A549 (cell line): ENCODE data around the gene ZNF37A. TPM values are rescaled to one million over a fixed set of nuclear protein-coding genes. Genes with fewer than 3 reads are reported as not detected.

Source experiments
- ATAC-seq, 2 experiments: fragments of 200-7000 bp in 1 of 2; fragments of >200 bp in 1 of 2; cut with Nextera tagmentation in 1 of 2; cut with Tn5 transposase in 1 of 2; 3 replicates each; pipeline versions ENCODE4 v1.8.0 to v1.9.1; 2018 to 2020; ENCODE audit warnings: mild to moderate bottlenecking in 1 of 2, moderate library complexity in 1 of 2
- CTCF ChIA-PET: fragments of 300-600 bp; sonication (Branson Sonifier 250); formaldehyde crosslinking; extraction: SDS; loops from one replicate; lab custom pipeline; 2021; ENCODE audit warnings: antibody characterized with exemption, inconsistent platforms; lab: Yijun Ruan, JAX
- POLR2A ChIA-PET: fragments of 350-600 bp; formaldehyde crosslinking; extraction: SDS; loops from one replicate; lab custom pipeline; 2021; ENCODE audit warnings: antibody characterized with exemption, inconsistent platforms; lab: Yijun Ruan, JAX
- DNase-seq, 2 experiments: peaks; one replicate each; pipeline versions ENCODE4 v3.0.0 to v3.0.0-alpha.2; 2011 to 2016; ENCODE audit warnings: low read depth in 1 of 2, low spot score in 1 of 2
- FAIRE-seq: peaks from 2 replicates; lab custom pipeline; 2011; peaks lifted over from hg19 to GRCh38; lab: Jason Lieb, UNC
- H3K27ac ChIP-seq, 2 experiments: fragments of >200 bp; sonication (Bioruptor Twin); formaldehyde crosslinking; 3 replicates each; pipeline ENCODE4 v1.5.1; 2016 to 2017
- H3K4me1 ChIP-seq: fragments of >200 bp; sonication (Bioruptor Twin); formaldehyde crosslinking; 3 replicates; pipeline ENCODE4 v1.6.1; 2016
- H3K4me2 ChIP-seq: fragments of >200 bp; sonication (Bioruptor Twin); formaldehyde crosslinking; 3 replicates; pipeline ENCODE4 v1.6.1; 2016
- H3K4me3 ChIP-seq: fragments of >200 bp; sonication (Bioruptor Twin); formaldehyde crosslinking; 3 replicates; pipeline ENCODE4 v1.5.1; 2016
- H3K9me3 ChIP-seq: fragments of >200 bp; sonication (Bioruptor Twin); formaldehyde crosslinking; 3 replicates; pipeline ENCODE4 v1.6.1; 2016
- CBX2 ChIP-seq: fragments of 200-600 bp; sonication (generic); IDR thresholded peaks from 2 replicates; pipeline ENCODE4 v1.6.1; 2016; ENCODE audit warnings: low read depth, mild to moderate bottlenecking, borderline replicate concordance
- CEBPB ChIP-seq, 2 experiments: fragments of >200 bp in 1 of 2; sonication (Bioruptor Twin) in 1 of 2; formaldehyde crosslinking in 1 of 2; IDR thresholded peaks; 2 replicates each; pipeline ENCODE4 v1.6.1; 2012 to 2016
- CHD4 ChIP-seq: fragments of 200-600 bp; sonication (generic); IDR thresholded peaks from 2 replicates; pipeline ENCODE4 v1.6.1; 2016; ENCODE audit warnings: antibody characterized with exemption, mild to moderate bottlenecking, borderline replicate concordance
- ESRRA ChIP-seq: fragments of 150-350 bp; IDR thresholded peaks from 2 replicates; pipeline ENCODE4 v1.6.1; 2014; ENCODE audit warnings: mild to moderate bottlenecking, low read length, borderline replicate concordance
- FOSL2 ChIP-seq, 2 experiments: fragments of 450-650 bp in 1 of 2; fragments of >200 bp in 1 of 2; sonication (Bioruptor Twin) in 1 of 2; formaldehyde crosslinking; IDR thresholded peaks; 2 replicates each; pipeline versions ENCODE4 v1.5.0 to v1.6.1; 2016 to 2020; ENCODE audit warnings: mild to moderate bottlenecking in 1 of 2, moderate library complexity in 1 of 2
- GATA3 ChIP-seq: IDR thresholded peaks from 2 replicates; pipeline ENCODE4 v1.6.1; 2012; ENCODE audit warnings: borderline replicate concordance
- HOXA7 ChIP-seq: fragments of 250-450 bp; sonication (Bioruptor Pico); IDR thresholded peaks from 2 replicates; pipeline ENCODE4 v1.5.0; 2020; ENCODE audit warnings: mild to moderate bottlenecking, moderate library complexity
- HOXB13 ChIP-seq: fragments of 250-450 bp; sonication (Bioruptor Pico); IDR thresholded peaks from 2 replicates; pipeline ENCODE4 v1.5.0; 2020; ENCODE audit warnings: low read depth, mild to moderate bottlenecking, moderate library complexity
- NPAS2 ChIP-seq: fragments of 250-450 bp; sonication (Bioruptor Pico); IDR thresholded peaks from 2 replicates; pipeline ENCODE4 v1.8.0; 2022; ENCODE audit warnings: mild to moderate bottlenecking, moderate library complexity, borderline replicate concordance
- PHF8 ChIP-seq: fragments of 200-600 bp; sonication (generic); IDR thresholded peaks from 2 replicates; pipeline ENCODE4 v1.6.1; 2016; ENCODE audit warnings: low read depth, mild to moderate bottlenecking, antibody characterized with exemption, moderate library complexity, borderline replicate concordance
- POLR2A ChIP-seq: IDR thresholded peaks from 2 replicates; pipeline ENCODE4 v1.6.1; 2012; ENCODE audit warnings: mild to moderate bottlenecking, low read length
- POLR2AphosphoS2 ChIP-seq: conservative IDR thresholded peaks from 2 replicates; pipeline ENCODE4 v1.6.1; 2012; ENCODE audit warnings: low read length, improper control_type of control experiment, inconsistent platforms
- RCOR1 ChIP-seq: fragments of 150-350 bp; IDR thresholded peaks from 2 replicates; pipeline ENCODE4 v1.6.1; 2014; ENCODE audit warnings: antibody characterized with exemption, low read length, low read depth
- RFX5 ChIP-seq: fragments of 450-650 bp; IDR thresholded peaks from 2 replicates; pipeline ENCODE4 v1.7.1; 2014; ENCODE audit warnings: antibody characterized with exemption, mild to moderate bottlenecking, moderate library complexity
- SMC3 ChIP-seq: fragments of >200 bp; sonication (Bioruptor Twin); formaldehyde crosslinking; IDR thresholded peaks from 3 replicates; pipeline ENCODE4 v1.6.1; 2018; ENCODE audit warnings: inconsistent platforms
- TFCP2L1 ChIP-seq: fragments of 250-450 bp; sonication (Bioruptor Pico); IDR thresholded peaks from 2 replicates; pipeline ENCODE4 v1.5.0; 2021; ENCODE audit warnings: mild to moderate bottlenecking
- ZC3H11A ChIP-seq: fragments of 450-650 bp; IDR thresholded peaks from 2 replicates; pipeline ENCODE4 v1.6.1; 2014; ENCODE audit warnings: antibody characterized with exemption, mild to moderate bottlenecking
- ZFP36 ChIP-seq: fragments of 450-650 bp; IDR thresholded peaks from 2 replicates; pipeline ENCODE4 v1.6.1; 2014; ENCODE audit warnings: borderline replicate concordance; ENCODE audit not compliant: partially characterized antibody
- ZSCAN20 ChIP-seq: fragments of 250-450 bp; sonication (Bioruptor Pico); IDR thresholded peaks from 2 replicates; pipeline ENCODE4 v1.8.0; 2022; ENCODE audit warnings: mild to moderate bottlenecking, moderate library complexity
- WGBS: methylation state at CpG from one replicate; pipeline ENCODE4 v1.1.6; 2017; ENCODE audit errors: missing lambda C conversion rate; 5-methylcytosine and 5-hydroxymethylcytosine counted together
- polyA plus RNA-seq, 4 experiments: library from polyadenylated mRNA; depleted of rRNA in 3 of 4; stranded (reverse); fragments of >200 nt; fragmentation: RNase III in 1 of 4; extraction: RNeasy Plus Mini Kit Qiagen cat#74134 plus additional on column Dnase treatment in 1 of 4; gene quantifications; 2 replicates in 3 of 4; 3 replicates in 1 of 4; pipeline ENCODE4 v1.2.3, GENCODE V29; 2011 to 2017
- TF ChIP-seq, protein P1 (sequence below): fragments of 250-450 bp; sonication (Bioruptor Pico); IDR thresholded peaks from 2 replicates; pipeline ENCODE4 v1.5.0; 2021; ENCODE audit warnings: mild to moderate bottlenecking, moderate library complexity, borderline replicate concordance
- TF ChIP-seq, protein P2 (sequence below): fragments of >200 bp; sonication (Bioruptor Twin); formaldehyde crosslinking; IDR thresholded peaks from 3 replicates; pipeline ENCODE4 v1.5.1; 2016
- TF ChIP-seq, protein P3 (sequence below): fragments of 250-450 bp; sonication (Bioruptor Pico); IDR thresholded peaks from 2 replicates; pipeline ENCODE4 v1.5.0; 2020; ENCODE audit warnings: low read depth, mild to moderate bottlenecking, moderate library complexity
- TF ChIP-seq, protein P4 (sequence below): fragments of >200 bp; sonication (Bioruptor Twin); formaldehyde crosslinking; IDR thresholded peaks from 2 replicates; pipeline ENCODE4 v1.6.1; 2016

Gene ZNF37A
- polyA plus RNA-seq, 2 of the 4 experiments (the other 2 are of a cell fraction) = 7.3 to 14.1 TPM

DNA sequence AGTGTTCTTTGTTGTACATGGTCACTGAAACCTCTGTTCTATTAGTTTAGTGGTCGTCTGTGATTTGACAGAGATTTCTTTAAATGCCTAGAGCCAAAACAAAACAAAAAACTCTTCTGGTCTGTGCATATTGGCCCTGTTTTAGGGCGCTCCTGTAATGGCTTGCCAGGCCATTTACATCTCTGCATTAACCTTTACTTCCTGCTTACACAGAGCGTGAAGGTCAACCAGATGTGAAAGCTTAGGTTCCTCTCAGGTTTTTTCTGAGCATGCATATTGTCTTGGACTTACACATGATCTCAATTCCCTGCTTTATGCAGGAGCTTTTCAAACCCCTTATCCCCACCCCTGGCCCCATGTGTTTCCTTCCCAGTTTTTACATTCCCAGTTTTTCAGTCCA, 9.6 kb downstream of the ZNF37A start (continued):
- no peak for TF ChIP-seq ZC3H11A
- TF ChIP-seq, protein P1, sequence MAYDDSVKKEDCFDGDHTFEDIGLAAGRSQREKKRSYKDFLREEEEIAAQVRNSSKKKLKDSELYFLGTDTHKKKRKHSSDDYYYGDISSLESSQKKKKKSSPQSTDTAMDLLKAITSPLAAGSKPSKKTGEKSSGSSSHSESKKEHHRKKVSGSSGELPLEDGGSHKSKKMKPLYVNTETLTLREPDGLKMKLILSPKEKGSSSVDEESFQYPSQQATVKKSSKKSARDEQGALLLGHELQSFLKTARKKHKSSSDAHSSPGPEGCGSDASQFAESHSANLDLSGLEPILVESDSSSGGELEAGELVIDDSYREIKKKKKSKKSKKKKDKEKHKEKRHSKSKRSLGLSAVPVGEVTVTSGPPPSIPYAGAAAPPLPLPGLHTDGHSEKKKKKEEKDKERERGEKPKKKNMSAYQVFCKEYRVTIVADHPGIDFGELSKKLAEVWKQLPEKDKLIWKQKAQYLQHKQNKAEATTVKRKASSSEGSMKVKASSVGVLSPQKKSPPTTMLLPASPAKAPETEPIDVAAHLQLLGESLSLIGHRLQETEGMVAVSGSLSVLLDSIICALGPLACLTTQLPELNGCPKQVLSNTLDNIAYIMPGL (CRISPR knock-in tag) = no peak
- TF ChIP-seq POLR2AphosphoS2 = no peak

DNA sequence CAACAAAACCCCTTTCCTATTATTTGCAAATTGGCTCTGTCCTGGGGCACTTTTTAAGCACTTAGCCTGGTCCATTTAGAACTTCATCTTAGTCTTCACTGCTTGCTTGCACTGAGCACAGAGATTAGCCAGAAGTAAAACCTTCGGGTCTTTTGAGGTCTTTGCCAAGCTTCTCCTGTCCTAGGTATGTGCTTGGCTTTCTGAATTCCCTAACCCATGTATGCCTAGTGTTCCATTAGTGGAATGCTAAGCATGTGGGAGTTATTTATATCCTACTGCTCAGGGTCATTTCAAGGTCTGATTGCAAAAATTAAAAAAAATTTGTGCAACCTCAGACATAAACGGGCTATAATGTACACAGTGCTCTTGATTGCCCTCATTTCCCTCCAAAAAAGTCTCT, 18.0 kb downstream of the ZNF37A start:
- Histone ChIP-seq H3K4me1 (no peaks in the 10 kb centered on the region), H3K4me3 (no peak overlapping the region), H3K27ac (no peak overlapping the region), H3K4me2 (no peak overlapping the region), H3K9me3 (peaks cover 80% of the 10 kb centered on the region)
- ATAC-seq = no peak
- TF ChIP-seq RFX5 = no peak
- no peak for TF ChIP-seq POLR2AphosphoS2
- TF ChIP-seq, protein P2, sequence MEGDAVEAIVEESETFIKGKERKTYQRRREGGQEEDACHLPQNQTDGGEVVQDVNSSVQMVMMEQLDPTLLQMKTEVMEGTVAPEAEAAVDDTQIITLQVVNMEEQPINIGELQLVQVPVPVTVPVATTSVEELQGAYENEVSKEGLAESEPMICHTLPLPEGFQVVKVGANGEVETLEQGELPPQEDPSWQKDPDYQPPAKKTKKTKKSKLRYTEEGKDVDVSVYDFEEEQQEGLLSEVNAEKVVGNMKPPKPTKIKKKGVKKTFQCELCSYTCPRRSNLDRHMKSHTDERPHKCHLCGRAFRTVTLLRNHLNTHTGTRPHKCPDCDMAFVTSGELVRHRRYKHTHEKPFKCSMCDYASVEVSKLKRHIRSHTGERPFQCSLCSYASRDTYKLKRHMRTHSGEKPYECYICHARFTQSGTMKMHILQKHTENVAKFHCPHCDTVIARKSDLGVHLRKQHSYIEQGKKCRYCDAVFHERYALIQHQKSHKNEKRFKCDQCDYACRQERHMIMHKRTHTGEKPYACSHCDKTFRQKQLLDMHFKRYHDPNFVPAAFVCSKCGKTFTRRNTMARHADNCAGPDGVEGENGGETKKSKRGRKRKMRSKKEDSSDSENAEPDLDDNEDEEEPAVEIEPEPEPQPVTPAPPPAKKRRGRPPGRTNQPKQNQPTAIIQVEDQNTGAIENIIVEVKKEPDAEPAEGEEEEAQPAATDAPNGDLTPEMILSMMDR = no peak
- TF ChIP-seq CBX2 = no peak
- no peak for TF ChIP-seq GATA3
- TF ChIP-seq ZFP36 = no peak
- no peak for TF ChIP-seq PHF8
- TF ChIP-seq HOXB13 = no peak
- no peak for TF ChIP-seq SMC3
- TF ChIP-seq FOSL2 (IDR thresholded peaks at IDR 0.05) = no peak
- TF ChIP-seq FOSL2 (CRISPR knock-in tag; IDR thresholded peaks at IDR 0.05) = no peak
- no peak for TF ChIP-seq HOXA7
- TF ChIP-seq CEBPB (IDR thresholded peaks at IDR 0.05) = no peak
- TF ChIP-seq POLR2A = no peak
- TF ChIP-seq CHD4 = no peak
- TF ChIP-seq TFCP2L1 = no peak
- no peak for TF ChIP-seq ESRRA
- no peak for TF ChIP-seq ZC3H11A
- TF ChIP-seq, protein P3, sequence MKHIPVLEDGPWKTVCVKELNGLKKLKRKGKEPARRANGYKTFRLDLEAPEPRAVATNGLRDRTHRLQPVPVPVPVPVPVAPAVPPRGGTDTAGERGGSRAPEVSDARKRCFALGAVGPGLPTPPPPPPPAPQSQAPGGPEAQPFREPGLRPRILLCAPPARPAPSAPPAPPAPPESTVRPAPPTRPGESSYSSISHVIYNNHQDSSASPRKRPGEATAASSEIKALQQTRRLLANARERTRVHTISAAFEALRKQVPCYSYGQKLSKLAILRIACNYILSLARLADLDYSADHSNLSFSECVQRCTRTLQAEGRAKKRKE (CRISPR knock-in tag) = no peak
- TF ChIP-seq ZSCAN20 (CRISPR knock-in tag) = no peak
- no peak for DNase-seq
- ChIA-PET CTCF (no interaction called here), POLR2A (no interaction called here)
- no peak for FAIRE-seq
- 93% methylated on average over 2 of the region's 2 CpGs for WGBS

DNA sequence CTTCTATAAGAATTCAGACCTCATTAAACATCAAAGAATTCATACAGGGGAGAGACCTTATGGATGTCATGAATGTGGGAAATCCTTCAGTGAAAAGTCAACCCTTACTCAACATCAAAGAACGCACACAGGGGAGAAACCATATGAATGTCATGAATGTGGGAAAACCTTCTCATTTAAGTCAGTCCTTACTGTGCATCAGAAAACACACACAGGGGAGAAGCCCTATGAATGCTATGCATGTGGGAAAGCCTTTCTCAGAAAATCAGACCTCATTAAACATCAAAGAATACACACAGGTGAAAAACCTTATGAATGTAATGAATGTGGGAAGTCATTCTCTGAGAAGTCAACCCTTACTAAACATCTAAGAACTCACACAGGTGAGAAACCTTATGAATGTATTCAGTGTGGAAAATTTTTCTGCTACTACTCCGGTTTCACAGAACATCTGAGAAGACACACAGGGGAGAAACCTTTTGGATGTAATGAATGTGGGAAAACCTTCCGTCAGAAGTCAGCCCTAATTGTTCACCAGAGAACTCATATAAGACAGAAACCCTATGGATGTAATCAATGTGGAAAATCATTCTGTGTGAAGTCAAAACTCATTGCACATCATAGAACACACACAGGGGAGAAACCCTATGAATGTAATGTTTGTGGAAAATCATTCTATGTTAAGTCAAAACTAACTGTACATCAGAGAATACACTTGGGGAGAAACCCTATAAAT, 24.1 kb downstream of the ZNF37A start:
- H3K4me3 ChIP-seq = no peak overlapping the region
- H3K4me2 ChIP-seq = no peak overlapping the region
- H3K4me1 ChIP-seq = no peaks in the 10 kb centered on the region
- peak; percentile 72 for FAIRE-seq
- peak in 1 of 2 experiments; percentile 64 for DNase-seq
- TF ChIP-seq, protein P4, sequence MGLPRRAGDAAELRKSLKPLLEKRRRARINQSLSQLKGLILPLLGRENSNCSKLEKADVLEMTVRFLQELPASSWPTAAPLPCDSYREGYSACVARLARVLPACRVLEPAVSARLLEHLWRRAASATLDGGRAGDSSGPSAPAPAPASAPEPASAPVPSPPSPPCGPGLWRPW = 0 out of 2 replicates have a peak, but pooled peaks have one; percentile 9
- no peak for TF ChIP-seq ZSCAN20 (CRISPR knock-in tag)
- no peak for TF ChIP-seq RCOR1
- no peak for TF ChIP-seq NPAS2 (CRISPR knock-in tag)
- peak; percentile 30; the same call in 1 of the 2 replicates for TF ChIP-seq GATA3
- POLR2A ChIA-PET = no interaction called here
- no peak overlapping the region for H3K27ac ChIP-seq
- ATAC-seq = no peak
- CTCF ChIA-PET = no interaction called here
- WGBS = 90% methylated on average over 3 of the region's 3 CpGs
- peaks cover 99% of the 10 kb centered on the region for H3K9me3 ChIP-seq
